ENCODE data around the gene NPM1. TPM values are rescaled to one million over a fixed set of nuclear protein-coding genes. Genes with fewer than 3 reads are reported as not detected.
"Not testable (repeated sequence)": the region's sequence is repeated elsewhere in the genome, so short reads cannot be mapped to it uniquely, and the experiment has no call there.

The NPM1 gene
- total RNA-seq, 1 experiment from 2014 or later, result 3,122 TPM

GRCh38 chr5:171379961-171380360 lies 7.7 kb upstream of the NPM1 start:
- Histone ChIP-seq H3K9me3 (ENCODE audit: control insufficient read depth, low read depth, low read length) (no peaks in the 10 kb centered on the region), H3K14ac (ENCODE audit: insufficient read depth, low read length) (no peak overlapping the region), H2BK120ac (ENCODE audit: low read depth, low read length, poor library complexity, severe bottlenecking) (no peak overlapping the region), H3K56ac (ENCODE audit: insufficient read length, low read depth, low read length) (no peak overlapping the region), H3K23me2 (ENCODE audit: insufficient read length, low read depth, low read length, poor library complexity, severe bottlenecking) (no peaks in the 10 kb centered on the region), H3K27ac (ENCODE audit: insufficient read length, low read depth, low read length) (no peak overlapping the region), H4K20me1 (ENCODE audit: control insufficient read depth, insufficient read depth, insufficient read length) (no peaks in the 10 kb centered on the region), H4K8ac (replicated peaks; ENCODE audit: insufficient read length, low read depth, low read length) (no peak overlapping the region), H3K4ac (ENCODE audit: low read depth, low read length) (no peak overlapping the region), H2AFZ (ENCODE audit: low read length) (no peak overlapping the region), H3K23ac (ENCODE audit: insufficient read length, low read depth, low read length) (no peak overlapping the region), H3K4me1 (ENCODE audit: insufficient read depth, low read length) (no peaks in the 10 kb centered on the region), H4K5ac (ENCODE audit: insufficient read length, low read depth, low read length) (no peak overlapping the region), H3K79me1 (ENCODE audit: insufficient read depth, low read depth, low read length, poor library complexity, severe bottlenecking) (no peaks in the 10 kb centered on the region), H4K91ac (ENCODE audit: insufficient read length, low read depth, low read length) (no peak overlapping the region), H3K9ac (ENCODE audit: extremely low read depth, insufficient read length, low read length) (no peak overlapping the region), H3T11ph (ENCODE audit: low read length) (no peak overlapping the region), H2BK15ac (ENCODE audit: low read depth, low read length) (no peak overlapping the region), H3K4me2 (ENCODE audit: insufficient read depth, insufficient read length, low read length) (no peak overlapping the region), H3K27me3 (ENCODE audit: insufficient read depth, low read length) (no peaks in the 10 kb centered on the region), H2AK5ac (ENCODE audit: insufficient read length, low read length) (no peak overlapping the region), H3K79me2 (ENCODE audit: insufficient read depth, low read length) (no peaks in the 10 kb centered on the region), H2BK20ac (ENCODE audit: low read depth, low read length, poor library complexity, severe bottlenecking) (no peak overlapping the region), H2BK5ac (ENCODE audit: insufficient read length, low read length) (no peak overlapping the region), H2BK12ac (ENCODE audit: insufficient read length, low read depth, low read length) (no peak overlapping the region), H3K18ac (ENCODE audit: insufficient read length, low read depth, low read length) (no peak overlapping the region)
- DNase-seq, result no peak
- Mint-ChIP-seq H3K4me3 (no peak overlapping the region), H3K27ac (no peak overlapping the region), H3K27me3 (ENCODE audit: low read depth) (peaks cover 2% of the 10 kb centered on the region), H3K4me1 (no peaks in the 10 kb centered on the region), H3K36me3 (ENCODE audit: insufficient read depth in 1 of 3, low read depth in 3 of 3) (no peaks in the 10 kb centered on the region), H3K9me3 (no peaks in the 10 kb centered on the region)
- TF ChIP-seq, protein P1, sequence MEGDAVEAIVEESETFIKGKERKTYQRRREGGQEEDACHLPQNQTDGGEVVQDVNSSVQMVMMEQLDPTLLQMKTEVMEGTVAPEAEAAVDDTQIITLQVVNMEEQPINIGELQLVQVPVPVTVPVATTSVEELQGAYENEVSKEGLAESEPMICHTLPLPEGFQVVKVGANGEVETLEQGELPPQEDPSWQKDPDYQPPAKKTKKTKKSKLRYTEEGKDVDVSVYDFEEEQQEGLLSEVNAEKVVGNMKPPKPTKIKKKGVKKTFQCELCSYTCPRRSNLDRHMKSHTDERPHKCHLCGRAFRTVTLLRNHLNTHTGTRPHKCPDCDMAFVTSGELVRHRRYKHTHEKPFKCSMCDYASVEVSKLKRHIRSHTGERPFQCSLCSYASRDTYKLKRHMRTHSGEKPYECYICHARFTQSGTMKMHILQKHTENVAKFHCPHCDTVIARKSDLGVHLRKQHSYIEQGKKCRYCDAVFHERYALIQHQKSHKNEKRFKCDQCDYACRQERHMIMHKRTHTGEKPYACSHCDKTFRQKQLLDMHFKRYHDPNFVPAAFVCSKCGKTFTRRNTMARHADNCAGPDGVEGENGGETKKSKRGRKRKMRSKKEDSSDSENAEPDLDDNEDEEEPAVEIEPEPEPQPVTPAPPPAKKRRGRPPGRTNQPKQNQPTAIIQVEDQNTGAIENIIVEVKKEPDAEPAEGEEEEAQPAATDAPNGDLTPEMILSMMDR (conservative IDR thresholded peaks at IDR 0.05), result no peak
- WGBS (ENCODE audit: extremely low coverage, insufficient read length, low lambda C conversion rate), result no CpG with 5 or more reads among the region's 7 CpGs

GRCh38 chr5:171384416-171384815 lies 3.2 kb upstream of the NPM1 start:
- H3K4me2 ChIP-seq (ENCODE audit: insufficient read depth, insufficient read length, low read length); H3K56ac ChIP-seq (ENCODE audit: insufficient read length, low read depth, low read length); DNase-seq: not testable (repeated sequence)

More at GRCh38 chr5:171384416-171384815, 3.2 kb upstream of the NPM1 start:
- H3K9me3 ChIP-seq (ENCODE audit: control insufficient read depth, low read depth, low read length); H3K4ac ChIP-seq (ENCODE audit: low read depth, low read length); H3K27ac ChIP-seq (ENCODE audit: insufficient read length, low read depth, low read length); H2BK12ac ChIP-seq (ENCODE audit: insufficient read length, low read depth, low read length); H2BK15ac ChIP-seq (ENCODE audit: low read depth, low read length); H3K18ac ChIP-seq (ENCODE audit: insufficient read length, low read depth, low read length); H3K23me2 ChIP-seq (ENCODE audit: insufficient read length, low read depth, low read length, poor library complexity, severe bottlenecking); H3K4me1 ChIP-seq (ENCODE audit: insufficient read depth, low read length); H4K20me1 ChIP-seq (ENCODE audit: control insufficient read depth, insufficient read depth, insufficient read length); H3K14ac ChIP-seq (ENCODE audit: insufficient read depth, low read length); H4K5ac ChIP-seq (ENCODE audit: insufficient read length, low read depth, low read length); H3K27ac Mint-ChIP-seq; H2BK120ac ChIP-seq (ENCODE audit: low read depth, low read length, poor library complexity, severe bottlenecking); H4K91ac ChIP-seq (ENCODE audit: insufficient read length, low read depth, low read length); H3K4me3 Mint-ChIP-seq; H3K4me1 Mint-ChIP-seq; H4K8ac ChIP-seq (replicated peaks; ENCODE audit: insufficient read length, low read depth, low read length); H2AFZ ChIP-seq (ENCODE audit: low read length); H3K79me1 ChIP-seq (ENCODE audit: insufficient read depth, low read depth, low read length, poor library complexity, severe bottlenecking); H2BK5ac ChIP-seq (ENCODE audit: insufficient read length, low read length); H3T11ph ChIP-seq (ENCODE audit: low read length); H2AK5ac ChIP-seq (ENCODE audit: insufficient read length, low read length); H3K27me3 Mint-ChIP-seq (ENCODE audit: low read depth); H3K9ac ChIP-seq (ENCODE audit: extremely low read depth, insufficient read length, low read length); H3K23ac ChIP-seq (ENCODE audit: insufficient read length, low read depth, low read length); H3K27me3 ChIP-seq (ENCODE audit: insufficient read depth, low read length); H2BK20ac ChIP-seq (ENCODE audit: low read depth, low read length, poor library complexity, severe bottlenecking): not testable (repeated sequence)
- peaks cover 4 to 11% of the 10 kb centered on the region in 2 experiments; a peak in 4 of 5 replicates for H3K9me3 Mint-ChIP-seq
- H3K79me2 ChIP-seq (ENCODE audit: insufficient read depth, low read length), result peaks cover 17% of the 10 kb centered on the region
- WGBS (ENCODE audit: extremely low coverage, insufficient read length, low lambda C conversion rate), result no CpG with 5 or more reads among the region's 9 CpGs
- H3K36me3 Mint-ChIP-seq (ENCODE audit: insufficient read depth in 1 of 3, low read depth in 3 of 3), result peaks cover 17 to 18% (median 18%) of the 10 kb centered on the region in 3 experiments
